ENCODE results near the gene SKAP2.

The SKAP2 gene

DNA sequence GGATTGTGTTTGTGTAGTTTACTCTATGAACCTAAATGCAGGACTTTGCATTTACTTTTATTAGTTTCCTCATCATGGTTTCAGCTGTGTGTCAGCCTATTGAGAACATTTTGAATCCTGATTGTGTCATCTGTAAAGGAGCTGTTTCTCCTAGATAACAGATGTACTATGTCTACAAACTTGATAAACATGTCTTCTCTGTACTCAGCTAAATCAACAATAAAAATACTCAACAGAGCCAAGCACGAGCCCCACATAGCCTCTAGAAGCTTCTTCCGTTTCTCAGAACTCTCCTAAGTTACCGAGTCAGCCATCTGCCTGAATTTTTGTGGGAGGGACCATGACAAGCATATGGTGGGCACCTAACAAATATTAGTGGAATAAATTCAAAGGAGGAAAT, 234.7 kb downstream of the SKAP2 start:
- DNase-seq = no peak

DNA sequence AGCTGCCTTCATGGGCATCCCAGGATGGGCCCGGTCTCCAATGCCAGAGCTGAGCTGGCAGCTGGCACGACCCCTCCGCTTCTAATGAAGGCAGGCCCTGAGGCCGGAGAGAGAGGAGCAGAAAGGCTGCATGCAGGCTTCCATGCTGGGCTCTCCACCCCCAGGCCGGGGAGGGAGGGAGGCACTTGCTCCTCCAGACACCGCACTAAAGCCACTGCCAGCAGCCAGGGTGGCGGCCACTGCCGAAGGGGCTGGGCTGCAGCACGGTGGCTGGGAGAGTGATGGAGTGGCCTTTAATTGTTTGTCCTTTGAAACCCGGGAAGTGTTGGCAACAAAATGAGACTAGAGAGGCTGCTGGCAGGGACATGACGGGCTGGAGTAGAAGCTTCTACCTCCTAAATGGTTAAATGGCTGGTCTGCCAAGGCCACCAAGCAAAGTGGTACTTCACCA, 236.5 kb downstream of the SKAP2 start:
- DNase-seq = no peak

DNA sequence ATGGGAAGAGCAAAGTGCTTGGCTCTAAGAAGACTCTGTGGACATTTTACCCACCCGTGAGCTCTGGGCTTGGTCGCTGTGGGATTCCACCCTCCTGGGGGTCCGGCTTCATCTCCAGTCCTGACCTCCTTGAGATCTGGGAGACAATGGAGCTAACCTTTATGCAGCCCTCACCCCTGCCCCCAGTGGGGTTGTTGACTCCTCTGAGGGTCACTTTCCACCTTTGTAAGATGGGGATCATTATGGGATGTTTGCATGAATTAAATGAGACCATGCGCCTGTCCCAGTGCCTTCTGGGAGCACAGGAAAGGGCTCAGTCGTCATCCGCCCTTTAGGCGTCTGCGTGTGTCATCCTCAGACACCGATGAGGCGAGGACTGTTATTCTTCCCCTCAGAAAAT, 237.2 kb downstream of the SKAP2 start:
- DNase-seq = no peak

DNA sequence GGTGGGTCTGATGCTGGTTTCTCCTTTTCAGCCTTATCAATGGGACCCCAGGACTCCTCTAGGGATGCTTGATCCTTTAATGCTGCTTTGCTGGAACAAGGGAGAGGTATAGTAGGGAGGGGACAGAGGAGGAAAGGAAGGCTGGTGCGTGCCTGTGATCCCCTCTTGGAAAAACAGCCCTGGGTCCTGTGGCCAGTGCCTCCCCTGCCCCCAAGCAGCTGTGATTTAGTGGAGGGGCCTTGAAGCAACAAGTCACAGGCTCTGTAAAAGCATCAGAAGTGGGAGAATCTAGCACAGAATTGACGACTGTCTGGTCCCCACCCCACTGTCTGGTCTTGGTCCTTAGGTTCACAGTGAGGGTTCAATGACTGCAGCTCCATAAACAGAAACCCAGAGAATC, 237.7 kb downstream of the SKAP2 start:
- no peak for DNase-seq

DNA sequence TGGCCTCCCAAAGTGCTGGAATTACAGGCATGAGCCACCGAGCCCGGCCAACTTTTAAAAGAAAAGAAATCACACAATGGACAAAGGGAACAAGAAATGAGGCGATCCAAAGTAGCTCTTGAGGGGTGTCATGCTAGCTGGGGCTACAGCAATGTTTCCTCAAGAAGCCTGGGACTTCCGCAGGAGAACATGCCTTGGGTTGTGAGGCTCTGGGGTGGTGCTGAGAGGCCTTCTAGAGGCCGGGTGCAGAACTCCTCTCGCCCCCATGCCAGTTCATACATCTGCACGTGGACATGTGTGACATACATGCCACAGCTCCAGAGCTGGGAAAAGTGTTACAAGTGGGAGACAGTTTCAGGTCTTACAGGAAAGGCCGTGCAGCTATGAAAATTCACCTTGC, 238.2 kb downstream of the SKAP2 start:
- no peak for DNase-seq

DNA sequence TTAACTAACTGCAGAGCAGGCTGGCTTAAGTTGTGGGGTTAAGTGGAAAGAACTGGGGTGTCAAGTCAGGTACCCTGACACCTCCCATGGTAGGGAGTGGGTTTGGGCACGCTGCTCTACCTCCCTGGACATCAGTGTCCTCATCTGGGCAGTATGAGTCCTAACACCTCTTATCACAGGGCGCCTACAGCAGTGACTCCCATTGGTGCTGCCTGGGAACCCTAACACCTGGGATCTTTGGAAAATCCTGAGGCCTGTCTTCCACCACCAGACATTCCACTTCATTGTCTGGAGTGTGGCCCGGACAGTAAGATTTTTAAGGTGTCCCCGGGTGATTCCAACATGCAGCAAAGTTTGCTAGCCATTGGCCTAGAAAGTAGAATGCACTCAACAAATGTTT, 239.1 kb downstream of the SKAP2 start:
- DNase-seq = no peak

DNA sequence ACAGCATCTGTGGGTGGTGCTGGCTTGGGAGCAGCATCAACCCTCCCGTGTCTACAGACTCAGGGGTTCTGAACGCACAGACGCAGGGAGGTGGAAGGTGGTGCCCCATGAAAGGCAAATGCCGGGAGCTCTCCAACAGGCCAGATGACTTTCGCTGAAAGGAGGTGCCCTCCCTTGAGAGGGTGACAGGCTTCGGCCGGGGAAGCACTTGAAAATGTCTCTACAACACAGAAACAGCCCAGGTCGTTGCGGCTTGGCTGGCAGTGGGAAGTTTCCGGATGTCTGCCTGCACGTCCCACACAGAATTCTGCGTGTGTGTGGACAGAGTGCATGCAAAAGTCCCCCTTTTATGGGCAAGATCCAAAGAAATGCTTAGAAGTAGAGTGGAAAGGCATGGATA, 239.6 kb downstream of the SKAP2 start:
- no peak for DNase-seq

DNA sequence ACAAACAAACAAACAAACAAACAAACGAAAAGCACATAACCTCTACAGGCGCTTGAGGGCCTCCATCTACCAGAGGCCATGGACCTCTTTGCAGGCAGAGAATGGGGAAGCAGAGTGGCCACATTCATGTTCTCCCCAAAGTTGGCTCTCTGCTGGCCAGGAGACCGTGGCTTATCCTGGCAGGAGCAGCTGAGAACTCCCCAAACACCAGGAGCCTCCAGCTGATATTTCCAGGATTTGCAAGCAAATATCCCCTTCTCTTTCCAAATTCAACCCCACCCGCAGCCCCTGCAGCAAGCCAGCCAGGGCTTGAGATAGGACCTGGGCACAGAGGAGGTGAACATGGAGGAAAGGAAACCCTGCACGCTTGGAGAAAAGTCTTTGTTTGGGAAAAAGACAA, 240.0 kb downstream of the SKAP2 start:
- no peak for DNase-seq

DNA sequence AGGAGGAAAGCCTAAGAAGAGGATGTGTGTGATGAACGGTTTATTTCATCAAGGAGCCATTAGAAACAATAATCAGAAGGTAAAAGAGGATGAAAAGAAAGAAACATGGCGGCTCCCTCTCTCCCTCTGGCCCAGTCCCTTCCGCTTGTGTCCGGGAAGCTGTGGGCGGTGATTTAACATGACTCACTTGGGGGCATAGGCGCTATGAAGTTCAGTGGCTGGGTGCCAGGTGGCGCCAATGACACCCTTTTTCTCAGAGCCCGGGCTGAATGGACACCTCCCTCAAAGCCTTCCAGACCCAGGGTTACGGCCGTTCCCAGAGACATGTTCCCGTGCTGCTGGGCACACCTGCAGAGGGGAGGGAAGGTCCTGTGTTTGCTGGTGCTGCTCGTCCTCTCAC, 244.0 kb downstream of the SKAP2 start:
- DNase-seq = no peak

DNA sequence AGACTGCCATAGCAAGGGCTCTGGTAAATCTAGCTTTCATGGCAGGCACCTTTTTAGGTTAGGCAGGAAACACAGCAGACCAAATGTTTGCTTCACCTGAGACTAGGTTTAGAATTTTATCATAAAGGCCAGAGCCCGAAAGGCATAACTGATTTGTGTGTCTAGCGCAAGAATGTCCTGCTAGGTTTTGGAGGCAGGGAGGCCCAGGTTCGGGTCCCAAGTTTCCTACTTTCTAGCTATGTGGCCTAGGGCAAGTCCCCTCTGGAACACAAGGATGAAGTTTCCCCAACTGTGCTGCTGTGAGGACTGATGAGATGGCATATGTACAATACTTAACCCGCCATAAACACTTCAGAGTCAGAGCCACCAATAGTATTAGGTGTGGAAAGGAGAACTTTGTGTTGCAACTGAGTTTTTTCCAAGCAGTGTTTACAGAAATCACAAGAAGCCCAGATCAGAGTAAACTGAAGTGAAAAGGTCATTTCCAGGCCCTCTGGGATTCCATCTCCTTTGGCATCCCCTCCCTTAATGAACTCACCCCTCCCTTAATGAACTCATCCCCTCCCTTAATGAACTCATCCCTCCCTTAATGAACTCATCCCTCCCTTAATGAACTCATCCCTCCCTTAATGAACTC, 244.9 kb downstream of the SKAP2 start:
- no peak for DNase-seq

DNA sequence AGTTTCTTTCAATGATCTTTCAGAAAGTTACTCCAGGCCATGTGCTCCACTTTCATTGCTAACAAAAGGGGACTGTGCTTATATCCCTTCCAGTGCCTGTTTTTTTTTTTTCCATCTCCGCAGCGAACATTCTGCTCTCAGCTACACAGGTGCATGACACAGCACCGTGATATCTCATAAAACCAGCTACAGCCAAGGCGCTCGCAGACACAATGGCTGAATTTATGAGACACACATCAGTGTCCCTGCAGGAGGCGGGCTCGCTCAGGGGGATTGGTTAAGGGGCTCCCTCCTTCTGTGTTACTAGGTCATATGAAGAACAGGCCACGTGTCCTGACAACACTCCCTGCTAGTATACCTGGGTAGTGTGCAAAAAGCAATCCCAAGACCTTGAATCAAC, 245.5 kb downstream of the SKAP2 start:
- DNase-seq = no peak

DNA sequence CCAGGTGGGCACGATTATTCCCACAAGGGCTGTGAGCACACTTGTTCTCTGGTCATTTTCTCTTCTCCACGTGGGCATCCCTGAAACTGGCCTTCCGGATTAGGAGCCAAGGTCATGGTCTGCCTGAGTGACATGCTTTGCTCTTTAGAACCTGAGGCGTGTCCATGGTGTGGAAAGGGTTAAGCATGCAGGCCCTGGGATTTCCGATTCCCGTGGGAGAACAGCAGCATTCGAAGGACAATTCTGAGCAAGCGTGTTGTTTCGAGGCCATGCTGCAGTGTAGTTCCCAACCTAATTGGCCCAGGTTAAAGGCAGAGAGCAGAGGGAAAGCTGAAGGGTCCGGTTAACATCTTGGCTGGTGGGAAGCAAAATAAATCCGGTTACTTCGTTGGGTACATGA, 245.9 kb downstream of the SKAP2 start:
- no peak for DNase-seq
